ENCODE measurements around the gene ANAPC1. TPM values are rescaled to one million over a fixed set of nuclear protein-coding genes. Genes with fewer than 3 reads are reported as not detected.
"Not testable (repeated sequence)": the region's sequence is repeated elsewhere in the genome, so short reads cannot be mapped to it uniquely, and the experiment has no call there.

The ANAPC1 gene
- total and polyA plus RNA-seq, 2 experiments from 2014 or later, result 17.8 to 175 TPM

- not testable (repeated sequence) for DNase-seq (ENCODE audit: low spot score); H3F3A ChIP-seq (replicated peaks; ENCODE audit: low read depth); H3K4me3 Mint-ChIP-seq; H3K4me1 Mint-ChIP-seq; H3K27me3 ChIP-seq (ENCODE audit: insufficient read depth); H3K36me3 ChIP-seq (ENCODE audit: insufficient read depth); H3K79me2 ChIP-seq (replicated peaks; ENCODE audit: insufficient read depth); ATAC-seq; H3K27ac ChIP-seq (ENCODE audit: low read depth); H3K4me1 ChIP-seq (ENCODE audit: insufficient read depth); H3K27me3 Mint-ChIP-seq (ENCODE audit: insufficient read depth, low read depth, poor library complexity); H3K4me2 ChIP-seq; H3K4me3 ChIP-seq; H3K27ac Mint-ChIP-seq; H3K9me2 ChIP-seq (ENCODE audit: insufficient read depth); H4K20me1 ChIP-seq (replicated peaks; ENCODE audit: insufficient read depth); H2AFZ ChIP-seq; H3K9me3 Mint-ChIP-seq
- H3K36me3 Mint-ChIP-seq (ENCODE audit: low read depth), result peaks cover 17% of the 10 kb centered on the region; the same call in 2 of the 3 replicates
Measured at GRCh38 chr2:111781443-111782094, 102.4 kb downstream of the ANAPC1 start.

- H3K27ac Mint-ChIP-seq; DNase-seq (ENCODE audit: low spot score): not testable (repeated sequence)
Measured at GRCh38 chr2:111777155-111777554, 106.8 kb downstream of the ANAPC1 start.

GRCh38 chr2:111776296-111776695 is 107.7 kb downstream of the ANAPC1 start:
- ATAC-seq, H3K4me1 Mint-ChIP-seq: not testable (repeated sequence)

More at GRCh38 chr2:111777155-111777554, 106.8 kb downstream of the ANAPC1 start:
- not testable (repeated sequence) for H3K9me3 Mint-ChIP-seq; H3K4me2 ChIP-seq; ATAC-seq; H3K4me3 ChIP-seq; H3K27ac ChIP-seq (ENCODE audit: low read depth); H3K27me3 ChIP-seq (ENCODE audit: insufficient read depth); H3K36me3 ChIP-seq (ENCODE audit: insufficient read depth); H3K79me2 ChIP-seq (replicated peaks; ENCODE audit: insufficient read depth); H3K4me1 Mint-ChIP-seq; H3K27me3 Mint-ChIP-seq (ENCODE audit: insufficient read depth, low read depth, poor library complexity); H4K20me1 ChIP-seq (replicated peaks; ENCODE audit: insufficient read depth); H3K9me2 ChIP-seq (ENCODE audit: insufficient read depth); H3K4me1 ChIP-seq (ENCODE audit: insufficient read depth); H2AFZ ChIP-seq; H3F3A ChIP-seq (replicated peaks; ENCODE audit: low read depth); H3K4me3 Mint-ChIP-seq
- H3K36me3 Mint-ChIP-seq (ENCODE audit: low read depth), result peaks cover 26% of the 10 kb centered on the region

GRCh38 chr2:111772180-111772579 is 111.8 kb downstream of the ANAPC1 start:
- H3K79me2 ChIP-seq (replicated peaks; ENCODE audit: insufficient read depth); H3K4me2 ChIP-seq; H3F3A ChIP-seq (replicated peaks; ENCODE audit: low read depth); H4K20me1 ChIP-seq (replicated peaks; ENCODE audit: insufficient read depth); H3K27ac ChIP-seq (ENCODE audit: low read depth); H3K4me1 Mint-ChIP-seq; H3K9me3 Mint-ChIP-seq; H3K27ac Mint-ChIP-seq; H2AFZ ChIP-seq; H3K4me3 Mint-ChIP-seq; H3K27me3 ChIP-seq (ENCODE audit: insufficient read depth); H3K4me3 ChIP-seq; H3K9me2 ChIP-seq (ENCODE audit: insufficient read depth); DNase-seq (ENCODE audit: low spot score); H3K4me1 ChIP-seq (ENCODE audit: insufficient read depth); H3K36me3 ChIP-seq (ENCODE audit: insufficient read depth); H3K27me3 Mint-ChIP-seq (ENCODE audit: insufficient read depth, low read depth, poor library complexity): not testable (repeated sequence)
- peak; percentile 1 to 27; a peak in 1 of 4 replicates for TF ChIP-seq CTCF (conservative IDR thresholded peaks at IDR 0.05; ENCODE audit: low read depth in 2 of 2)
- H3K36me3 Mint-ChIP-seq (ENCODE audit: low read depth), result peaks cover 24% of the 10 kb centered on the region
- ATAC-seq, result peak; percentile 93

More at GRCh38 chr2:111776296-111776695, 107.7 kb downstream of the ANAPC1 start:
- not testable (repeated sequence) for H3K27me3 Mint-ChIP-seq (ENCODE audit: insufficient read depth, low read depth, poor library complexity); H2AFZ ChIP-seq; H3K27me3 ChIP-seq (ENCODE audit: insufficient read depth); H3K9me3 Mint-ChIP-seq; H3K4me1 ChIP-seq (ENCODE audit: insufficient read depth); H3K9me2 ChIP-seq (ENCODE audit: insufficient read depth); H3K27ac Mint-ChIP-seq; H3K79me2 ChIP-seq (replicated peaks; ENCODE audit: insufficient read depth); H3K4me3 ChIP-seq; H3K4me3 Mint-ChIP-seq; DNase-seq (ENCODE audit: low spot score); H3K36me3 ChIP-seq (ENCODE audit: insufficient read depth); H3F3A ChIP-seq (replicated peaks; ENCODE audit: low read depth); H3K4me2 ChIP-seq; H4K20me1 ChIP-seq (replicated peaks; ENCODE audit: insufficient read depth); H3K27ac ChIP-seq (ENCODE audit: low read depth)
- H3K36me3 Mint-ChIP-seq (ENCODE audit: low read depth), result peaks cover 22% of the 10 kb centered on the region

GRCh38 chr2:111770916-111771658 is 112.9 kb downstream of the ANAPC1 start:
- H3K27me3 ChIP-seq (ENCODE audit: insufficient read depth); H3K4me2 ChIP-seq; H3K4me1 Mint-ChIP-seq; H3K9me2 ChIP-seq (ENCODE audit: insufficient read depth); H3K27me3 Mint-ChIP-seq (ENCODE audit: insufficient read depth, low read depth, poor library complexity); H3K4me3 Mint-ChIP-seq; H3K79me2 ChIP-seq (replicated peaks; ENCODE audit: insufficient read depth); H3K36me3 ChIP-seq (ENCODE audit: insufficient read depth); DNase-seq (ENCODE audit: low spot score); H3K27ac ChIP-seq (ENCODE audit: low read depth); ATAC-seq; H3F3A ChIP-seq (replicated peaks; ENCODE audit: low read depth); H3K4me3 ChIP-seq; H3K4me1 ChIP-seq (ENCODE audit: insufficient read depth); H4K20me1 ChIP-seq (replicated peaks; ENCODE audit: insufficient read depth); H3K27ac Mint-ChIP-seq; H3K9me3 Mint-ChIP-seq; H2AFZ ChIP-seq: not testable (repeated sequence)
- H3K36me3 Mint-ChIP-seq (ENCODE audit: low read depth), result peaks cover 21% of the 10 kb centered on the region
